WTC11 (cell line): Measurements from ENCODE around the gene NUP93. TPM values are rescaled to one million over a fixed set of nuclear protein-coding genes. Genes with fewer than 3 reads are reported as not detected.
"Not testable (repeated sequence)": the region's sequence is repeated elsewhere in the genome, so short reads cannot be mapped to it uniquely, and the experiment has no call there.

Experiments used
- ATAC-seq: fragments of 200-7000 bp; cut with Tn5 transposase; 2 replicates; pipeline ENCODE4 v1.10.0; 2021; ENCODE audit warnings: mild to moderate bottlenecking, moderate library complexity
- CTCF ChIA-PET: fragments of 300-600 bp; sonication (Branson Sonifier 250); formaldehyde crosslinking; loops from one replicate; lab custom pipeline; 2021; ENCODE audit warnings: antibody characterized with exemption; lab: Charles Lee
- POLR2A ChIA-PET: fragments of 350-600 bp; sonication (Branson Sonifier 250); formaldehyde crosslinking; loops from one replicate; lab custom pipeline; 2021; ENCODE audit warnings: antibody characterized with exemption; lab: Charles Lee
- DNase-seq: peaks from one replicate; pipeline ENCODE4 v3.0.0; 2021; ENCODE audit warnings: low spot score
- H3K27ac Mint-ChIP-seq: 2 replicates; pipeline ENCODE4 v1.8.0; 2021; ENCODE audit warnings: mixed read lengths
- H3K27me3 Mint-ChIP-seq: 2 replicates; pipeline ENCODE4 v1.8.0; 2021; ENCODE audit warnings: low read depth, mild to moderate bottlenecking, moderate library complexity, mixed read lengths
- H3K36me3 Mint-ChIP-seq: 2 replicates; pipeline ENCODE4 v1.8.0; 2021; ENCODE audit warnings: mixed read lengths
- H3K4me1 Mint-ChIP-seq: 2 replicates; pipeline ENCODE4 v1.8.0; 2022; ENCODE audit warnings: mixed read lengths
- H3K4me3 Mint-ChIP-seq: 2 replicates; pipeline ENCODE4 v1.8.0; 2021; ENCODE audit warnings: mild to moderate bottlenecking, moderate library complexity, mixed read lengths
- H3K9me3 Mint-ChIP-seq: 2 replicates; pipeline ENCODE4 v1.8.0; 2021; ENCODE audit warnings: mixed read lengths
- AFF4 ChIP-seq: sonication (generic); formaldehyde crosslinking; IDR thresholded peaks from 2 replicates; pipeline ENCODE4 v1.8.1; 2023; ENCODE audit warnings: mild to moderate bottlenecking, missing genetic modification reagents, borderline replicate concordance
- ATF1 ChIP-seq: sonication (generic); formaldehyde crosslinking; IDR thresholded peaks from 2 replicates; pipeline ENCODE4 v1.8.1; 2023; ENCODE audit warnings: mild to moderate bottlenecking, moderate library complexity, missing genetic modification reagents
- ATF6 ChIP-seq: sonication (generic); formaldehyde crosslinking; IDR thresholded peaks from 2 replicates; pipeline ENCODE4 v1.8.1; 2023; ENCODE audit warnings: mild to moderate bottlenecking, missing genetic modification reagents
- CBFB ChIP-seq: sonication (generic); formaldehyde crosslinking; IDR thresholded peaks from 2 replicates; pipeline ENCODE4 v1.8.1; 2022; ENCODE audit warnings: mild to moderate bottlenecking, low read depth, missing genetic modification reagents
- FOXK1 ChIP-seq: sonication (generic); formaldehyde crosslinking; IDR thresholded peaks from 2 replicates; pipeline ENCODE4 v1.8.0; 2022; ENCODE audit warnings: mild to moderate bottlenecking, moderate library complexity, missing genetic modification reagents
- HMGA2 ChIP-seq: fragments of 250-450 bp; sonication (Bioruptor Pico); IDR thresholded peaks from 2 replicates; pipeline ENCODE4 v1.4.0; 2021; ENCODE audit warnings: mild to moderate bottlenecking, moderate library complexity
- JUN ChIP-seq: sonication (generic); formaldehyde crosslinking; IDR thresholded peaks from 2 replicates; pipeline ENCODE4 v1.8.0; 2023; ENCODE audit warnings: mild to moderate bottlenecking, missing genetic modification reagents
- NFATC4 ChIP-seq: fragments of 250-450 bp; sonication (Bioruptor Pico); IDR thresholded peaks from 2 replicates; pipeline ENCODE4 v1.9.0; 2021; ENCODE audit warnings: mild to moderate bottlenecking
- RELA ChIP-seq: sonication (generic); formaldehyde crosslinking; IDR thresholded peaks from 2 replicates; pipeline ENCODE4 v1.8.1; 2022; ENCODE audit warnings: missing genetic modification reagents, mild to moderate bottlenecking, borderline replicate concordance
- SOX15 ChIP-seq: fragments of 250-450 bp; sonication (Bioruptor Pico); IDR thresholded peaks from 2 replicates; pipeline ENCODE4 v1.9.0; 2021; ENCODE audit warnings: mild to moderate bottlenecking
- TEAD1 ChIP-seq: sonication (generic); formaldehyde crosslinking; IDR thresholded peaks from 2 replicates; pipeline ENCODE4 v1.8.0; 2022; ENCODE audit warnings: mild to moderate bottlenecking, missing genetic modification reagents
- TEAD4 ChIP-seq: sonication (generic); formaldehyde crosslinking; IDR thresholded peaks from 2 replicates; pipeline ENCODE4 v1.8.0; 2022; ENCODE audit warnings: mild to moderate bottlenecking, missing genetic modification reagents
- TP53 ChIP-seq: sonication (generic); formaldehyde crosslinking; IDR thresholded peaks from 2 replicates; pipeline ENCODE4 v1.8.1; 2023; ENCODE audit warnings: mild to moderate bottlenecking, missing genetic modification reagents
- ZBTB21 ChIP-seq: sonication (generic); formaldehyde crosslinking; IDR thresholded peaks from 2 replicates; pipeline ENCODE4 v1.8.1; 2023; ENCODE audit warnings: mild to moderate bottlenecking, missing genetic modification reagents, borderline replicate concordance
- ZNF425 ChIP-seq: fragments of 250-450 bp; sonication (Bioruptor Pico); conservative IDR thresholded peaks from 2 replicates; pipeline ENCODE4 v1.9.0; 2021; ENCODE audit warnings: mild to moderate bottlenecking
- total RNA-seq: library from RNA; stranded (reverse); gene quantifications from 3 replicates; pipeline ENCODE4 v1.2.3, GENCODE V29; 2021
- TF ChIP-seq, protein P1 (sequence below): fragments of 250-450 bp; sonication (Bioruptor Pico); IDR thresholded peaks from 2 replicates; pipeline ENCODE4 v1.9.0; 2021; ENCODE audit warnings: mild to moderate bottlenecking, borderline replicate concordance
- TF ChIP-seq, protein P2 (sequence below): sonication (generic); formaldehyde crosslinking; IDR thresholded peaks from 2 replicates; pipeline ENCODE4 v1.8.0; 2022; ENCODE audit warnings: missing genetic modification reagents
- TF ChIP-seq, protein P3 (sequence below): sonication (generic); formaldehyde crosslinking; IDR thresholded peaks from 2 replicates; pipeline ENCODE4 v1.8.1; 2023; ENCODE audit warnings: mild to moderate bottlenecking, missing genetic modification reagents, moderate library complexity

NUP93 gene
- total RNA-seq, 1 experiment from 2014 or later = 185 TPM

DNA sequence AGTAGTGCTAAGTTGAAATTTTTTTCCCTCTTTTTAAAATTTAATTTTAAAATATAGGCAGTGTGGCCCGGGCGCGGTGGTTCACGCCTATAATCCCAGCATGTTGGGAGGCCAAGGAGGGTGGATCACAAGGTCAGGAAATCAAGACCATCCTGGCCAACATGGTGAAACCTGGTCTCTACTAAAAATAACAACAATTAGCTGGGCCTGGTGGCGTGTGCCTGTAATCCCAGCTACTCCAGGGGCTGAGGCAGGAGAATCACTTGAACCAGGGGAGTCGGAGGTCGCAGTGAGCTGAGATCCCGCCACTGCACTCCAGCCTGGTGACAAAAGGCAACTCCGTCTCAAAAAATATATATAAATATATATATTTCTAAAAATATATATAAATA is 77.7 kb downstream of the NUP93 start:
- peak; percentile 16; the same call in 1 of the 2 replicates for TF ChIP-seq HMGA2 (CRISPR knock-in tag)
- H3K27me3 Mint-ChIP-seq, H3K4me1 Mint-ChIP-seq, H3K4me3 Mint-ChIP-seq, CTCF ChIA-PET, H3K9me3 Mint-ChIP-seq, DNase-seq, ATAC-seq, POLR2A ChIA-PET, H3K27ac Mint-ChIP-seq: not testable (repeated sequence)
- H3K36me3 Mint-ChIP-seq = peaks cover 20% of the 10 kb centered on the region

DNA sequence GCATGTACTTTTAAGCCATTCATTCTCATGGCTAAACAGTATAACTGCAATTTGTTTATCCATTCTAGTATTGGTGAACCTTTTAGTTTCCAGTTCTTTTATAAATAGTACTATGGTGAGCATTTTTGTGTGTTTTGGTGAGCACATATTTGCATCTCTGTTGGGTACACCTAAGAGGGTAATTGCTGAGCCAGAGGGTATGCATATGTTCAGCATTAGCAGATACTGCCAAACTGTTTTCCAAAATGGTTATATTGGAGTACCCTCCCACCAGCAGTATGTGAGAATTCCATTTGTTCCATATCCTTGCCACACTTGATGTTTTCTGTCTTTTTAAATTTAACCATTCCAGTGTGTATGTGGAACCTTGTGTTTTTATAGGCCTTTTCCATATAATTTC is 81.0 kb downstream of the NUP93 start:
- H3K4me3 Mint-ChIP-seq = no peak overlapping the region
- no peaks in the 10 kb centered on the region for H3K27me3 Mint-ChIP-seq
- H3K4me1 Mint-ChIP-seq = peaks cover 3% of the 10 kb centered on the region; the same call in 1 of the 2 replicates
- no peaks in the 10 kb centered on the region for H3K9me3 Mint-ChIP-seq
- ChIA-PET POLR2A (no interaction called here), CTCF (interaction anchor here (1.0 kb wide), 1 partner anchor 22 kb away, joined by 3 read pairs; no protein-coding TSS in a partner anchor)
- ATAC-seq (no peak), DNase-seq (no peak)
- no peak overlapping the region for H3K27ac Mint-ChIP-seq
- H3K36me3 Mint-ChIP-seq = peaks cover 10% of the 10 kb centered on the region
- TF ChIP-seq FOXK1 (CRISPR knock-in tag) (no peak), TEAD4 (CRISPR knock-in tag) (no peak), NFATC4 (CRISPR knock-in tag) (no peak), AFF4 (CRISPR knock-in tag) (no peak), CBFB (CRISPR knock-in tag) (no peak), ATF6 (CRISPR knock-in tag) (no peak), ATF1 (no peak), ZNF425 (CRISPR knock-in tag) (no peak), ZBTB21 (CRISPR knock-in tag) (no peak), SOX15 (CRISPR knock-in tag) (no peak), RELA (no peak), TP53 (no peak), TEAD1 (CRISPR knock-in tag) (no peak), JUN (CRISPR knock-in tag) (no peak)
- TF ChIP-seq, protein P1, sequence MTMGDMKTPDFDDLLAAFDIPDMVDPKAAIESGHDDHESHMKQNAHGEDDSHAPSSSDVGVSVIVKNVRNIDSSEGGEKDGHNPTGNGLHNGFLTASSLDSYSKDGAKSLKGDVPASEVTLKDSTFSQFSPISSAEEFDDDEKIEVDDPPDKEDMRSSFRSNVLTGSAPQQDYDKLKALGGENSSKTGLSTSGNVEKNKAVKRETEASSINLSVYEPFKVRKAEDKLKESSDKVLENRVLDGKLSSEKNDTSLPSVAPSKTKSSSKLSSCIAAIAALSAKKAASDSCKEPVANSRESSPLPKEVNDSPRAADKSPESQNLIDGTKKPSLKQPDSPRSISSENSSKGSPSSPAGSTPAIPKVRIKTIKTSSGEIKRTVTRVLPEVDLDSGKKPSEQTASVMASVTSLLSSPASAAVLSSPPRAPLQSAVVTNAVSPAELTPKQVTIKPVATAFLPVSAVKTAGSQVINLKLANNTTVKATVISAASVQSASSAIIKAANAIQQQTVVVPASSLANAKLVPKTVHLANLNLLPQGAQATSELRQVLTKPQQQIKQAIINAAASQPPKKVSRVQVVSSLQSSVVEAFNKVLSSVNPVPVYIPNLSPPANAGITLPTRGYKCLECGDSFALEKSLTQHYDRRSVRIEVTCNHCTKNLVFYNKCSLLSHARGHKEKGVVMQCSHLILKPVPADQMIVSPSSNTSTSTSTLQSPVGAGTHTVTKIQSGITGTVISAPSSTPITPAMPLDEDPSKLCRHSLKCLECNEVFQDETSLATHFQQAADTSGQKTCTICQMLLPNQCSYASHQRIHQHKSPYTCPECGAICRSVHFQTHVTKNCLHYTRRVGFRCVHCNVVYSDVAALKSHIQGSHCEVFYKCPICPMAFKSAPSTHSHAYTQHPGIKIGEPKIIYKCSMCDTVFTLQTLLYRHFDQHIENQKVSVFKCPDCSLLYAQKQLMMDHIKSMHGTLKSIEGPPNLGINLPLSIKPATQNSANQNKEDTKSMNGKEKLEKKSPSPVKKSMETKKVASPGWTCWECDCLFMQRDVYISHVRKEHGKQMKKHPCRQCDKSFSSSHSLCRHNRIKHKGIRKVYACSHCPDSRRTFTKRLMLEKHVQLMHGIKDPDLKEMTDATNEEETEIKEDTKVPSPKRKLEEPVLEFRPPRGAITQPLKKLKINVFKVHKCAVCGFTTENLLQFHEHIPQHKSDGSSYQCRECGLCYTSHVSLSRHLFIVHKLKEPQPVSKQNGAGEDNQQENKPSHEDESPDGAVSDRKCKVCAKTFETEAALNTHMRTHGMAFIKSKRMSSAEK (CRISPR knock-in tag) = no peak
- TF ChIP-seq, protein P2, sequence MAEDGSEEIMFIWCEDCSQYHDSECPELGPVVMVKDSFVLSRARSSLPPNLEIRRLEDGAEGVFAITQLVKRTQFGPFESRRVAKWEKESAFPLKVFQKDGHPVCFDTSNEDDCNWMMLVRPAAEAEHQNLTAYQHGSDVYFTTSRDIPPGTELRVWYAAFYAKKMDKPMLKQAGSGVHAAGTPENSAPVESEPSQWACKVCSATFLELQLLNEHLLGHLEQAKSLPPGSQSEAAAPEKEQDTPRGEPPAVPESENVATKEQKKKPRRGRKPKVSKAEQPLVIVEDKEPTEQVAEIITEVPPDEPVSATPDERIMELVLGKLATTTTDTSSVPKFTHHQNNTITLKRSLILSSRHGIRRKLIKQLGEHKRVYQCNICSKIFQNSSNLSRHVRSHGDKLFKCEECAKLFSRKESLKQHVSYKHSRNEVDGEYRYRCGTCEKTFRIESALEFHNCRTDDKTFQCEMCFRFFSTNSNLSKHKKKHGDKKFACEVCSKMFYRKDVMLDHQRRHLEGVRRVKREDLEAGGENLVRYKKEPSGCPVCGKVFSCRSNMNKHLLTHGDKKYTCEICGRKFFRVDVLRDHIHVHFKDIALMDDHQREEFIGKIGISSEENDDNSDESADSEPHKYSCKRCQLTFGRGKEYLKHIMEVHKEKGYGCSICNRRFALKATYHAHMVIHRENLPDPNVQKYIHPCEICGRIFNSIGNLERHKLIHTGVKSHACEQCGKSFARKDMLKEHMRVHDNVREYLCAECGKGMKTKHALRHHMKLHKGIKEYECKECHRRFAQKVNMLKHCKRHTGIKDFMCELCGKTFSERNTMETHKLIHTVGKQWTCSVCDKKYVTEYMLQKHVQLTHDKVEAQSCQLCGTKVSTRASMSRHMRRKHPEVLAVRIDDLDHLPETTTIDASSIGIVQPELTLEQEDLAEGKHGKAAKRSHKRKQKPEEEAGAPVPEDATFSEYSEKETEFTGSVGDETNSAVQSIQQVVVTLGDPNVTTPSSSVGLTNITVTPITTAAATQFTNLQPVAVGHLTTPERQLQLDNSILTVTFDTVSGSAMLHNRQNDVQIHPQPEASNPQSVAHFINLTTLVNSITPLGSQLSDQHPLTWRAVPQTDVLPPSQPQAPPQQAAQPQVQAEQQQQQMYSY (CRISPR knock-in tag) = no peak
- TF ChIP-seq, protein P3, sequence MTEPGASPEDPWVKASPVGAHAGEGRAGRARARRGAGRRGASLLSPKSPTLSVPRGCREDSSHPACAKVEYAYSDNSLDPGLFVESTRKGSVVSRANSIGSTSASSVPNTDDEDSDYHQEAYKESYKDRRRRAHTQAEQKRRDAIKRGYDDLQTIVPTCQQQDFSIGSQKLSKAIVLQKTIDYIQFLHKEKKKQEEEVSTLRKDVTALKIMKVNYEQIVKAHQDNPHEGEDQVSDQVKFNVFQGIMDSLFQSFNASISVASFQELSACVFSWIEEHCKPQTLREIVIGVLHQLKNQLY (CRISPR knock-in tag) = no peak
